ENCODE results near the gene COL4A2. TPM values are rescaled to one million over a fixed set of nuclear protein-coding genes. Genes with fewer than 3 reads are reported as not detected.
A peak's percentile ranks its signal among the peaks of the same experiment; 100 is the strongest.

Gene COL4A2
- polyA plus RNA-seq (2011; rRNA removed) (208 and 248 TPM in 2 replicates), polyA minus RNA-seq (2011; rRNA and poly(A)+ RNA removed) (167 and 215 TPM in 2 replicates)

- peak within 1 kb of the TSS; percentile 77 for H3K27ac ChIP-seq (ENCODE audit: low read depth, low read length)
- no peak for DNase-seq (ENCODE audit: low read depth, low spot score)
- no peaks in the 10 kb centered on the region for H3K27me3 ChIP-seq (ENCODE audit: control insufficient read depth, insufficient read depth, low read length)
- no peaks in the 10 kb centered on the region; the same call in 1 of the 2 replicates for H3K9me3 ChIP-seq (ENCODE audit: control insufficient read depth, insufficient read depth, low read length)
- TF ChIP-seq CTCF (IDR thresholded peaks at IDR 0.05; ENCODE audit: low read depth, low read length) = no peak
- CTCF ChIA-PET = interaction anchor here (0.9 to 2.6 kb wide), 3 partner anchors 9 to 86 kb away, joined by 3 to 9 read pairs (median 4); no protein-coding TSS in a partner anchor
- POLR2A ChIA-PET = interaction anchor here (0.6 to 1.8 kb wide), 19 partner anchors 10 to 104 kb away, joined by 3 to 18 read pairs (median 4); no protein-coding TSS in a partner anchor
- H3K4me3 ChIP-seq (ENCODE audit: low read depth, low read length) = peak within 1 kb of the TSS; percentile 87
Measured at GRCh38 chr13:110306960-110307766, at the start of gene COL4A2, which contains the start of gene COL4A1. Gene COL4A2 (plus strand): TSS chr13:110307284. CDS start chr13:110307904, 620 bp downstream. Gene COL4A1 (minus strand): TSS chr13:110307157. CDS start chr13:110307027, 130 bp downstream.

GRCh38 chr13:110257408-110257807 lies 49.7 kb upstream of the COL4A2 start:
- Histone ChIP-seq H3K4me3 (ENCODE audit: low read depth, low read length) (no peak overlapping the region), H3K9me3 (ENCODE audit: control insufficient read depth, insufficient read depth, low read length) (no peaks in the 10 kb centered on the region; the same call in 1 of the 2 replicates), H3K27me3 (ENCODE audit: control insufficient read depth, insufficient read depth, low read length) (no peaks in the 10 kb centered on the region), H3K27ac (ENCODE audit: low read depth, low read length) (no peak overlapping the region)
- DNase-seq (ENCODE audit: low read depth, low spot score) = no peak
- TF ChIP-seq CTCF (IDR thresholded peaks at IDR 0.05; ENCODE audit: low read depth, low read length) = no peak
- POLR2A ChIA-PET = no interaction called here
- CTCF ChIA-PET = interaction anchor here (0.7 to 1.0 kb wide), 2 partner anchors 10 to 25 kb away, joined by 3 read pairs; no protein-coding TSS in a partner anchor

GRCh38 chr13:110258876-110259631 lies 48.0 kb upstream of the COL4A2 start:
- Histone ChIP-seq H3K9me3 (ENCODE audit: control insufficient read depth, insufficient read depth, low read length) (no peaks in the 10 kb centered on the region; the same call in 1 of the 2 replicates), H3K27me3 (ENCODE audit: control insufficient read depth, insufficient read depth, low read length) (no peaks in the 10 kb centered on the region), H3K27ac (ENCODE audit: low read depth, low read length) (peak overlapping the region; percentile 31), H3K4me3 (ENCODE audit: low read depth, low read length) (no peak overlapping the region)
- no peak for TF ChIP-seq CTCF (IDR thresholded peaks at IDR 0.05; ENCODE audit: low read depth, low read length)
- DNase-seq (ENCODE audit: low read depth, low spot score) = no peak
- ChIA-PET POLR2A (interaction anchor here (0.8 to 0.9 kb wide), 2 partner anchors 42 to 64 kb away, joined by 3 read pairs; no protein-coding TSS in a partner anchor), CTCF (interaction anchor here (0.7 to 1.5 kb wide), 2 partner anchors 12 to 185 kb away, joined by 3 to 8 read pairs; no protein-coding TSS in a partner anchor)

GRCh38 chr13:110259651-110260050 lies 47.4 kb upstream of the COL4A2 start:
- POLR2A ChIA-PET = interaction anchor here (0.8 to 0.9 kb wide), 2 partner anchors 42 to 63 kb away, joined by 3 read pairs; no protein-coding TSS in a partner anchor
- no peak for TF ChIP-seq CTCF (IDR thresholded peaks at IDR 0.05; ENCODE audit: low read depth, low read length)
- CTCF ChIA-PET = interaction anchor here (0.7 to 1.5 kb wide), 2 partner anchors 13 to 185 kb away, joined by 3 to 8 read pairs; no protein-coding TSS in a partner anchor
- Histone ChIP-seq H3K27me3 (ENCODE audit: control insufficient read depth, insufficient read depth, low read length) (no peaks in the 10 kb centered on the region), H3K27ac (ENCODE audit: low read depth, low read length) (no peak overlapping the region), H3K9me3 (ENCODE audit: control insufficient read depth, insufficient read depth, low read length) (no peaks in the 10 kb centered on the region; the same call in 1 of the 2 replicates), H3K4me3 (ENCODE audit: low read depth, low read length) (no peak overlapping the region)
- DNase-seq (ENCODE audit: low read depth, low spot score) = no peak
